ENCODE measurements around the gene FTO.

GRCh38 chr16:53876811-53877210, 172.9 kb downstream of the FTO start:
- TF ChIP-seq CTCF (conservative IDR thresholded peaks at IDR 0.05) (no peak), ZFX (IDR thresholded peaks at IDR 0.05) (no peak)
